ENCODE measurements around the gene PPP1R14C.
"Not testable (repeated sequence)": the region's sequence is repeated elsewhere in the genome, so short reads cannot be mapped to it uniquely, and the experiment has no call there.

The PPP1R14C gene

GRCh38 chr6:150212778-150213177 lies 69.9 kb downstream of the PPP1R14C start:
- DNase-seq: no peak

DNA sequence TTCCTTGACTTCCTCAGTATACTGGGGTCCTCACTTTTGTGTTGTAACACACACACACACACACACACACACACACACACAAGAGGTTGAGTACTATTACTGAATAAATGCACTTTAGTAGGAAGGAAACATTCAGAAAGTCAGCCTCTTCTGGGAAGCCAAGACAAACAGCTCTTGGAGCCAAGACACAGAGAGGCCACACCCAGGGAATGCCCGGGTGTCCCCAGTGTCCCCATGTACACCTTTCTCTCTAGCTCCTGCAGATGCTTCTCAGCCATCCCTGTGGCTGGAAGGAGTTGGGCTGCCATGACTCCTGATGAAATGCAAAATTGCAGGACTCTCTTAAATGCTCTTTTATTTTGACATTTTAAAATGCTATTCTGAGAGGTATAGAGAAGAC lies 70.5 kb downstream of the PPP1R14C start:
- no peak for DNase-seq

DNA sequence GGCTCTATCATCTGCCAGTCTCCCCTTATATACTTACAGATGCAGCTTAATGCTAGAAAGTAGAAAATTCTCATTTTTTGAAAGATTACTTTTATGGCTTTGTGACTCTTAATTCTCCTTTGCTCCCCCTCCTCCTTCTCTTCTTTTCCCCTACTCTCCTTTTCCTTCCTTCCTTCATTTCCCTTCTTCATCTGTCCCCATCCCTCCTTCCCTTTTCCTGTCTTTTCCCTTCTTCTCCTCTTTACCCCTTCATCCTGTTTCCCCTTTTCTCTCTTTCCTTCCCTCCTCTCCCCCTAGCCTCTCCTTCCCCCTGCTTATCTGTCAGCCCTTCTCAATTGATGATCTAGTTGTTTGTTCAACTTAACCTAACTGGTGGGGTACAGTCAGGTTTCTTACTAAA lies 71.5 kb downstream of the PPP1R14C start:
- DNase-seq: no peak

DNA sequence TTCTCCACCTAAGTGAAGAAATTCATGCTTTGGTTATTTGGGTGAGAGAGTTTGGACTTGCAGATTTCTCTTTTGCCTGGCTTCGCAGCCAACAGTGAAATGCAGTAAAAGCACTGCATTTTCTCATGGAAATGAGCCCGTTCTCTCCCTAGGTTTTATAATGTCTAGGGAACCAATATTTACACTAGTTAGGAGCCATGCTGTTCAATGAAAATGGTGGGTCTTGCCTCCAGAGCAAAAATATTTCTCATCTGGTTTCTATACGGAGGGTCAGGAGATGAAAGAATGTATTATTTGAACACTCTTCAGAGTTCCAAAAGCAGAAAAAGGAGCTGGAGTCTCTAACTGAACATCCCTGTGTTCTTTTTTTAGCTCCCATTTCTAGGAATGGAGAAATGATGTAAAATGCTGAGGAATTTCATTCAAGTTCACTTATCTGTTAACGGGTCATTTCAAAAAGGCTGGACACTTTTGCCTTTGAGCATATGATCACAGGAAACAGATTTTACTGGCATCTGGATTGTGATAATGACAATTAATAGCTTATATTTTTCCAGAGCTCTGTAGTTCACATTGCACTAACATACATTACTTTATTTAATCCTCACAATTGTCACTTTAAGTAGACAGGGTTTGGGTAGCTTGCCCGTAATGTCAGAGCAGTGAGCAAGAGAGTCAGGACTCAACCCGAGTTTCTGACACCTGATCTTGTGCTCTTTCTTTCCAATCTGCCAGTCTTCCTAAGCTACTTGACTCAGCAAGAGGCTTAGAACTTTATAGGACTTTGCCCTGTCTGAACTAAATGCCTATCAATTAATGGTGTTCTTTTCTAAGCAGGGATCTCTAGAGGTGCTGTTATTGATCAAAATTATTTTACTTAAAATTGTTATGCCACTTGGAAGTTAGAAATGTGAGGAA lies 78.0 kb downstream of the PPP1R14C start:
- DNase-seq: no peak

- no peak for DNase-seq
Observed at GRCh38 chr6:150224820-150225219, 82.0 kb downstream of the PPP1R14C start.

- DNase-seq: no peak
Observed at GRCh38 chr6:150227281-150227680, 84.4 kb downstream of the PPP1R14C start.

DNA sequence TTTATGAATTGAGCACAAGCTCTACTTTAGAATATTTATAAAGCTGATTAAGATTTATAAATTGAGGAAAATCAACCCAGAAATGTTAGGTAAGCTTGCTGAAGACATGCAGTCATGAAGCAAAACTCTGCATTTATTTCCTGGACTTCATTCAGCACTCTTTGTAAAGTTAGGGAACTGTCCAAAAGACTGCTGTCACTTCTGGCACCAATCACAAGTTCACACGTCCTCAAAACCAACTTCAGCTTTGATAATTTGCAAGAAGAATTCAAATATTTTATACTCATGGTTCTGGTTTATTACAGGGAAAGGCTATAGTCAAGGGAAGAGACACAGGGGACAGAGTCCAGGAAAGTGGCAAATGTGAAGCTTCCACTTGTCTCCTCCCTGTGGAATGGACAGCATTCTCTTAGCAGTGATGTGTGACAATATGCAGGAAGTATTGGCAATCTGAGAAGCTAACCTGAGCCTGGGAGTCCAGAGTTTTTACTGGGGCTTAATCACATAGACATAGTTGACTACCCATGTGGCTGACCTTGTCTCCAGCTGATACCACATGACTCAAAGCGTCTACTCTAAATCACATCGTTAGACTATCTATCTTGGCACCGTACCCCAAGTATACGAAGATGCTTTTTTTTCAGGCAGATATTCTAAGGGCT lies 85.4 kb downstream of the PPP1R14C start:
- DNase-seq: no peak

DNA sequence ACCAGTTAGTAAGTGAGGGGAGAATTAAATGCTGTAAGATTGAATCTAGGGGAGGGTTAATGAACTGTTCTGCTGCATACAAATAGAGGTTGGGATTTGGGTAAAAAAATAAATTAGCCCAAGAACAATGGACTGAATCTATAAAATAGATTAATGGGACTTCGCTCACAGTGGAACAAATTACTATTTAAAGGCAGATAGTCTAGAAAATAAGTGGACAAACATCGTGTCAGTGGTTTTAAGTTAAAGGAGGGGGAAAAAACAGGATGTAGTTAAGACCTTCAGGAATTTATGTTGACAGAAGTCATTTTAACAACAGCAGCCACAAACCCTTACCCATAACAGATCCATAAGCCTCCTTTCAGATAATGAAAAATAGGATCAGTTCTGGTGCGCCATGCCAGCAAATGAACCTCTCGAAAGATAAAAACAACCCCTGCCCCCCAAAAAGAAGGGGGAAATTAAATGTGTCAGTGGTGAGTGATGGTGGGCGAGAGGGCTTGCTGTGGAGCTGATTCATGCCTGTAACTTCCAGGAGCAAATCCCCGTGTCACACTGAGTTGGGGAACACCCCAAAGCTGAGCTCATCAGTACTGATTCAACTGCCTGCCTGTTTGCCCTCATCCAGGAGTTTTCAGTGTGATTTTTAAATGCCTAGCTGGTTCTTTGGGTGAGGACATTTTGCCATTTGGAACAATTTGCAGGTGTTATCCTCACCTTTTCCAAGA lies 86.8 kb downstream of the PPP1R14C start:
- DNase-seq: no peak

DNA sequence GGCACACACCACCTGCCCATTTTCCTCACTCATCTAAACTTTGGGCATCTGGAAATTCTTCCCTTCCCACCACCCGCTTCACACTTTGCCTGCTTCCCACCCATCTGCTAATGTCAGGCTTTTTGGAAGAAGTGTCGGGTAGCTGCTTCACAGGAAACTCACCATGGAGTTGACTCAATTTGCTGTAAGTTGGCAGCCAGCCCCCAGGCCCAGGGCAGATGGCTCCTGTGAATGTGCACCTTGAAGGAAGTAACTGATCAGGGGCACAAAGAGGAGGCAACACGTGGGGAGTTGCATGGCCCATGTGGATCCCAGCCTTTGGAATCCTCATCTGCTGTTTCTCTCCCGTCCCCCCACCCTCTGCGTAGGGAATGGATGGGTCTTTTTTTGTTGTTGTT lies 87.3 kb downstream of the PPP1R14C start:
- peak in 3 of 58 donors; percentile 1 to 14 (median 7) for DNase-seq

DNA sequence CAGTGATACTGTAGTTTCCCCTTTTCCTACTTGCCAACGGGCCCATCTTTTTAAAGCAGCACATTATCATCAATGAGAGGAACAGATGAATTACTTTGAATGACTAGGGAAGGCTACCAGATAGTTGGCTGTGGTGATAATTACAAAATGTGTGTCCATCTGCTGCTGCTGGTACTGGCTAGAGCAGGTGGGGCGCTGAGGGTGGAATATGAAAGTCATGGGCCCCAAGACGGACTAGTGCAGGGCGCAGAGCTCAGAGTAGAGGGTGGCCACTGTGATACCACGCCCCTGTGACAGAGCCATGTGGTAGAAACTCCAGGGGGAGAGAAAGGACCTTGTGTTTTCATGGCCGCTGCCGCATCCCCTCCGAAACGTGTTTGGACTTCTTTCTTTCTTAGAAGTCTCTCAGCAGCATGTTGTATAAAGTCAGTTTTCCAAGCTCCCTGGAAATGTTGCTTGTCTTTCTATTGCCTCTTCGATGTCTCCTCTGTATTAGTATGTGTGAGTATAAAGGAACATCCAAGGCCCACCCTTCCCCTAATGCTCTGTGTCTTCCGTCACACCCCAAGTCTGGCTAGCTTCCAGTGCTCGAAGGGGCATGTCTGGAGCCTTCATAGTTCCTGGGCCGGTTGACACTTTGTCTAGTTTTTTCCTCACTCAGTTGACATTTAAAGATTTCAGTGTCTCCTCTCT lies 88.1 kb downstream of the PPP1R14C start:
- no peak for DNase-seq

- DNase-seq: no peak
Observed at GRCh38 chr6:150231525-150231850, 88.6 kb downstream of the PPP1R14C start.

DNA sequence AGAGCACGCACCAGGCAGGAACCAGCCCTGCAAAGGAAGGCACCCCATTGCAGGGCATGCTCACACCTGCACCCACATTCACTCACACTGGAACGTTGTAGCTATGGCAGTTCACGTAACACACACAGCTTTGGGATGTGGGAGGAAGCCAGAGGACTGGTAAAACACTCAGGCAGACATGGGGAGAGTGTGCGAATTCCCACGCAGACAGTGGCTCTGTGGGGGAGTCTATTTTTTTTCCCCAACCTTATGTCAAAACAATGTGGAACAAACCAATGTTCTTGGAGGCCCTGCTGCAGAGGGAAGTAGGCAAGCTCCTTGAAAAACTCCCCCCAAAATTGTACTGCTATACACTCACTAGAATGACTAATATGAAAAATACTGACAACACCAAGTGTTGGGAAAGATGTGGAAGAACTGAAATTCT lies 91.0 kb downstream of the PPP1R14C start:
- peak in 22 of 58 donors; percentile 2 to 75 (median 22) for DNase-seq

DNA sequence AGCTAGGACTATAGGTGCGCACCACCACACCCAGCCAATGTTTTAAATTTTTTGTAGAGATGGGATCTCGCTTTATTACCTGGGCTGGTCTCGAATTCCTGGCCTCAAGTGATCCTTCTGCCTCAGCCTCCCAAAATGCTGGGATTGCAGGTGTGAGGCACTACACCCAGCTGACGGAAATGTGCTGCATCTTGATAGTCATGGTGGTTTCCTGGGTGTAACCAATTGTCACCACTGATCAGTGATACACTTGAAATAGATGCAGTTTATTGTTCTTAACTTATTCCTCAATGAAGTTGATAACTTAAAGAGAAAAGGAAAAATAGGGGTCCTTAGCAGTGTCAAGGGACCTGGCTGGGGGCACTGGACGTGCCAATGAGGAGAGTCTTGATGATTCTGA lies 92.4 kb downstream of the PPP1R14C start:
- no peak for DNase-seq

DNA sequence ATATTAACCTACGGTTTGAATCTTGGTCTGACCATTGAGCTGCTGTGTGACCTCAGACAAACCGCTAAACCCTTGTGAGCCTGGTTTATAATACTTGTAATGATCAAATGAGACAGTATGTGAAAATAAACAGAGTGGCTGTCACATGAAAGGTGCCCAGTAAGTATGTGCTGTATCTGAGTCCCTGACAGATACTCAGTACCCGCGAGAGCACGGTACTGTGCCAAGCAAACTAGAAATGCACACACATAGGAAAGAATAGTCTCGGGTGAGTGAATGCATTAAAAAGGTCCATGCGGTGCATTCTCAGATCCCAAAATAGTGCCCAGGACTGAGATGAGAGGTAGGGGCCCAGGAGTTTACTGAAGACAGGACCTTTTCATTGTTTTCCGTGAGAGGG lies 93.3 kb downstream of the PPP1R14C start:
- DNase-seq: no peak

DNA sequence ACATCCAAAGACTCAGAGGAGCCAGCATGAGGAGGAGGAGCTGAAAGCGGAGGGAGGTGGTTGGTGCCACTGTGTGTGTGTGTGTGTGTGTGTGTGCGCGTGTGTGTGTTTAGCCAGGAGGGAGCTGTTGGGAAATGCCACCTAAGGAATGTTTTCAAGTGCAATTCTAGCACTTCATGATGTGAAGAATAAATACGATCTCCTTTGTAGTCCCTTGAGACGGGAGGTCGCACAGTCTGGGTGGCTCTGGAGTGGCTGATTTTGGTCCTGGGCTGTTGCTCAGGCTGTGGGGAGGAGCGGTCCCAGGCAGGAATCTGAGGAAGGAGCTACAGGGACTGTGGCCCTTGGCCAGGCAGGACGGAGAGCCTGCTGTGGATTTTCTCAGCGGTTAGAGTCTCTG lies 93.7 kb downstream of the PPP1R14C start:
- no peak for DNase-seq

DNA sequence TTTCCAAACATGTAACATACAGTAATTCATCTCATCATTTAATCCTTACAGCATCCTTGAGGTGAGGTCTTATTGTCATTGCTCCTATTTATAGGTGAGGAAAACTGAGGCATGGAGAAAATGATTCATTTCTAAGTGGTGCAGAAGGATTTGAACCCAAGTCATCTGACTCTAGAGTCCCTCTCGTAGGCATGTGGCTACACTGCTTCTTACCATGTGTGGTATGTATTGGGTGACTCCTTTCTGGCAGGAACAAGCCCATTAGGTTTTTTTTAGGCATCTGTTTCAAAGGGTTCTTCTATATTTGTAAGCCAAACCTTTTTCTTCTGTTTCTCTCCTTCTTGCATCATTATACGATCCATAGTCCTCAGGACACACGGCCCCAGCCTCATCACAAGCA lies 94.8 kb downstream of the PPP1R14C start:
- DNase-seq: no peak

DNA sequence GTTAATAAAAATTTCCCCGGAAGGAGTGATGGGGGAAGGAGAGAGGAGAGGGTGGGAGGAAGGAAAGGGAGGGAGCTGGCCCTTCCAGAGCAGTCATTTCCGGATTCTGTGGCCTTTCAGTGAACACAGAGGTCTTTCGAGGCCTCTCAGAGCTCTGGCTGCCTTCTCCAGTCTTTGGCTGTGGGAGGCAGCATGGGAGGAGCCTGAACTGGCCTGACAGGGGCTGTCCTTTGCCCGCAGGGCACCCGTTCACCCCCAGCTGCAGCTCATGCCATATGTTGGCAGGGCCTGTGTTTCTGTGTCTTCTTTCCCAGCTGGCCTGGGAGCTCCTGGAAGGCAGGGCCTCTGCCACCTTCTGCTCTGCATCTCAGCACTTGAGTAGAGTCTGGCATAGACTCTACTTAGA lies 95.5 kb downstream of the PPP1R14C start:
- DNase-seq: peak in 2 of 58 donors; percentile 4 to 30

GRCh38 chr6:150238846-150239407 lies 96.1 kb downstream of the PPP1R14C start:
- DNase-seq: no peak

DNA sequence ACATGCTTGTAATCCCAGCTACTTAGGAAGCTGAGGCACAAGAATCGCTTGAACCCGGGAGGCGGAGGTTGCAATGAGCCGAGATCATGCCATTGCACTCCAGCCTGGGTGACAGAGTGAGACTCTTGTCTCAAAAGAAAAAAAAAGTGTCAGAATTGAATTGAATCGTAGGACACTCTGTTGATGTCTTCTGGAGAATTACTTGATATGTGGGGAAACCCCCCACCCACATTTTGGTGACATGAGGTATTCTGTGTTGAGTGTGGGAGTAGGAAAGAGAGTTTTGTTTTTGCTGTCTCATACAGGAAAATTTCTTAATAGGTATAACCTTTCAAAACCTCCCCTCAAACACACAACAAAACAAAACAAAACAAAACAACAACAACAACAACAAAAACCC lies 98.9 kb downstream of the PPP1R14C start:
- not testable (repeated sequence) for DNase-seq

DNA sequence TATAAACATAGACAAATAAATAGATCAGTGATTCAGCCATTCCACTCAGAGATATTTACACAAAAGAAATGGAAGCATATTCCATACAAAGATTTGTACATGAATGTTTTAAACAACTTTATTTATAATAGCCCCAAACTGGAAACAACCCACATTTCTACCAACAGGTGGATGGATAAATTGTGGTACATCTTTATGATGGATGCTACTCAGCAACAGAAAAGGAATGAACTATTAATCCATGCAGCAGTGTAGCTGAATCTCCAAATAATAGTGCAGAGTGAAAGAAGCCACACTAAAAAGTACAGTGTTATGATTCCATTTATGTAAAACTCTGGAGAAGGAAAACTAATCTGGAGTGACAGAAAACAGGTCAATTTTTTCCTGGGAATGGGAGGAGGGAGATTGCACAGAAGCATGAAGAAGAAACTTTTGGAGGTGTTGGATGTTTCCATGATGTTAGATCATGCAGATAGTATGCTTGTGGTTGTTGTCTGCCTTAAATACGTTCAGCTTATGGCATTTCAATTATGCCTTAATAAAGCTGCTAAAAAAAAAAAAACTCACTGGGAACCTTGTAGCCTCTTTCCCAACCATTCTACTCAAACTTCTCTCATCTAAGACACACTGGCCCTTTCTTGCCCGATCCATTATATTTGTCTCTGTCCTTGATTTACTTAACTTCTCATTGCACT lies 100.9 kb downstream of the PPP1R14C start:
- DNase-seq: no peak

Data from anterior cingulate cortex (tissue), 58 donors.